ENCODE data around the gene PLP1. TPM values are rescaled to one million over a fixed set of nuclear protein-coding genes. Genes with fewer than 3 reads are reported as not detected.
"Not testable (repeated sequence)": the region's sequence is repeated elsewhere in the genome, so short reads cannot be mapped to it uniquely, and the experiment has no call there.

PLP1 gene
- polyA plus RNA-seq, 1 of the 3 experiments (the other 2 are of a cell fraction) = 0.90 TPM

GRCh38 chrX:103758555-103758954 lies 18.1 kb upstream of the PLP1 start:
- Histone ChIP-seq H3K79me2 (ENCODE audit: insufficient read depth) (no peaks in the 10 kb centered on the region), H3K9ac (no peak overlapping the region), H4K20me1 (ENCODE audit: insufficient read depth) (no peaks in the 10 kb centered on the region), H2AFZ (ENCODE audit: low read depth) (no peak overlapping the region), H3K36me3 (replicated peaks in 1 of 2; ENCODE audit: control insufficient read depth in 1 of 2, insufficient read depth in 2 of 2, low read length in 1 of 2) (no peaks in the 10 kb centered on the region), H3K4me2 (no peak overlapping the region), H3K4me3 (ENCODE audit: low read depth in 2 of 2, low read length in 1 of 2) (no peak overlapping the region), H3K4me1 (ENCODE audit: control insufficient read depth in 1 of 2, insufficient read depth in 2 of 2, low read depth in 1 of 2, low read length in 1 of 2) (peaks cover 0 to 8% of the 10 kb centered on the region in 2 experiments; a peak in 1 of 4 replicates), H3K27ac (ENCODE audit: low read depth in 2 of 2, low read length in 1 of 2) (no peak overlapping the region), H3K27me3 (ENCODE audit: insufficient read depth) (no peaks in the 10 kb centered on the region; the same call in 1 of the 2 replicates), H3F3A (replicated peaks; ENCODE audit: insufficient read depth) (no peaks in the 10 kb centered on the region), H3K9me3 (no peaks in the 10 kb centered on the region), H3K9me2 (no peaks in the 10 kb centered on the region)
- ChIA-PET POLR2A (no interaction called here), CTCF (interaction anchor here (2.9 kb wide), 1 partner anchor 15 kb away, joined by 13 read pairs; no protein-coding TSS in a partner anchor)
- no peak for DNase-seq
- TF ChIP-seq ELF1 (IDR thresholded peaks at IDR 0.05) (no peak), NRF1 (IDR thresholded peaks at IDR 0.05; ENCODE audit: low read depth, low read length) (no peak), FOSL2 (IDR thresholded peaks at IDR 0.05; ENCODE audit: borderline replicate concordance, low read depth) (no peak), FOXM1 (IDR thresholded peaks at IDR 0.05; ENCODE audit: low read depth) (no peak), RCOR1 (IDR thresholded peaks at IDR 0.05; ENCODE audit: low read length) (no peak), EZH2phosphoT487 (IDR thresholded peaks at IDR 0.05; ENCODE audit: borderline replicate concordance, low read depth) (no peak), SIN3A (IDR thresholded peaks at IDR 0.05; ENCODE audit: borderline replicate concordance, low read depth, low read length) (no peak), CTCF (IDR thresholded peaks at IDR 0.05) (no peak), TEAD4 (IDR thresholded peaks at IDR 0.05; ENCODE audit: borderline replicate concordance, insufficient read depth) (no peak), USF2 (IDR thresholded peaks at IDR 0.05; ENCODE audit: borderline replicate concordance, low read depth, low read length) (no peak), EP300 (IDR thresholded peaks at IDR 0.05; ENCODE audit: borderline replicate concordance in 1 of 2, low read depth in 1 of 2, low read length in 1 of 2) (no peak), MAX (IDR thresholded peaks at IDR 0.05; ENCODE audit: low read depth) (no peak), RFX5 (IDR thresholded peaks at IDR 0.05; ENCODE audit: low read length) (no peak), RXRA (IDR thresholded peaks at IDR 0.05; ENCODE audit: borderline replicate concordance, low read depth) (no peak), NFIC (IDR thresholded peaks at IDR 0.05; ENCODE audit: borderline replicate concordance) (no peak), GABPA (IDR thresholded peaks at IDR 0.05; ENCODE audit: low read depth) (no peak), TCF12 (IDR thresholded peaks at IDR 0.05) (no peak)
- TF ChIP-seq, protein P1, sequence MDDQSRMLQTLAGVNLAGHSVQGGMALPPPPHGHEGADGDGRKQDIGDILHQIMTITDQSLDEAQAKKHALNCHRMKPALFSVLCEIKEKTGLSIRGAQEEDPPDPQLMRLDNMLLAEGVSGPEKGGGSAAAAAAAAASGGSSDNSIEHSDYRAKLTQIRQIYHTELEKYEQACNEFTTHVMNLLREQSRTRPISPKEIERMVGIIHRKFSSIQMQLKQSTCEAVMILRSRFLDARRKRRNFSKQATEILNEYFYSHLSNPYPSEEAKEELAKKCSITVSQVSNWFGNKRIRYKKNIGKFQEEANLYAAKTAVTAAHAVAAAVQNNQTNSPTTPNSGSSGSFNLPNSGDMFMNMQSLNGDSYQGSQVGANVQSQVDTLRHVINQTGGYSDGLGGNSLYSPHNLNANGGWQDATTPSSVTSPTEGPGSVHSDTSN (IDR thresholded peaks at IDR 0.05) = no peak
- TF ChIP-seq, protein P2, sequence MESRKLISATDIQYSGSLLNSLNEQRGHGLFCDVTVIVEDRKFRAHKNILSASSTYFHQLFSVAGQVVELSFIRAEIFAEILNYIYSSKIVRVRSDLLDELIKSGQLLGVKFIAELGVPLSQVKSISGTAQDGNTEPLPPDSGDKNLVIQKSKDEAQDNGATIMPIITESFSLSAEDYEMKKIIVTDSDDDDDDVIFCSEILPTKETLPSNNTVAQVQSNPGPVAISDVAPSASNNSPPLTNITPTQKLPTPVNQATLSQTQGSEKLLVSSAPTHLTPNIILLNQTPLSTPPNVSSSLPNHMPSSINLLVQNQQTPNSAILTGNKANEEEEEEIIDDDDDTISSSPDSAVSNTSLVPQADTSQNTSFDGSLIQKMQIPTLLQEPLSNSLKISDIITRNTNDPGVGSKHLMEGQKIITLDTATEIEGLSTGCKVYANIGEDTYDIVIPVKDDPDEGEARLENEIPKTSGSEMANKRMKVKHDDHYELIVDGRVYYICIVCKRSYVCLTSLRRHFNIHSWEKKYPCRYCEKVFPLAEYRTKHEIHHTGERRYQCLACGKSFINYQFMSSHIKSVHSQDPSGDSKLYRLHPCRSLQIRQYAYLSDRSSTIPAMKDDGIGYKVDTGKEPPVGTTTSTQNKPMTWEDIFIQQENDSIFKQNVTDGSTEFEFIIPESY (IDR thresholded peaks at IDR 0.05; ENCODE audit: borderline replicate concordance, low read depth) = no peak
- TF ChIP-seq, protein P3, sequence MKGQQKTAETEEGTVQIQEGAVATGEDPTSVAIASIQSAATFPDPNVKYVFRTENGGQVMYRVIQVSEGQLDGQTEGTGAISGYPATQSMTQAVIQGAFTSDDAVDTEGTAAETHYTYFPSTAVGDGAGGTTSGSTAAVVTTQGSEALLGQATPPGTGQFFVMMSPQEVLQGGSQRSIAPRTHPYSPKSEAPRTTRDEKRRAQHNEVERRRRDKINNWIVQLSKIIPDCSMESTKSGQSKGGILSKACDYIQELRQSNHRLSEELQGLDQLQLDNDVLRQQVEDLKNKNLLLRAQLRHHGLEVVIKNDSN (IDR thresholded peaks at IDR 0.05; ENCODE audit: borderline replicate concordance, low read depth) = no peak
- WGBS (ENCODE audit: low lambda C conversion rate) = 45% methylated on average over 1 of the region's 1 CpG

GRCh38 chrX:103763541-103763940 lies 13.1 kb upstream of the PLP1 start:
- H3K9me3 ChIP-seq; H3K4me2 ChIP-seq; H3K36me3 ChIP-seq (replicated peaks in 1 of 2; ENCODE audit: control insufficient read depth in 1 of 2, insufficient read depth in 2 of 2, low read length in 1 of 2); H3K27ac ChIP-seq (ENCODE audit: low read depth in 2 of 2, low read length in 1 of 2); H3K4me3 ChIP-seq (ENCODE audit: low read depth in 2 of 2, low read length in 1 of 2); H3K9me2 ChIP-seq; H3K27me3 ChIP-seq (ENCODE audit: insufficient read depth); H2AFZ ChIP-seq (ENCODE audit: low read depth); H3F3A ChIP-seq (replicated peaks; ENCODE audit: insufficient read depth); H3K4me1 ChIP-seq (ENCODE audit: control insufficient read depth in 1 of 2, insufficient read depth in 2 of 2, low read depth in 1 of 2, low read length in 1 of 2); H4K20me1 ChIP-seq (ENCODE audit: insufficient read depth); POLR2A ChIA-PET; H3K9ac ChIP-seq; CTCF ChIA-PET; DNase-seq; H3K79me2 ChIP-seq (ENCODE audit: insufficient read depth): not testable (repeated sequence)
- 39% methylated on average over 5 of the region's 5 CpGs for WGBS (ENCODE audit: low lambda C conversion rate)
